GM12873 (cell line): ENCODE data around the gene RET.

Experiments
- TF ChIP-seq, protein P1 (sequence below): IDR thresholded peaks from 2 replicates; pipeline ENCODE4 v1.5.1; 2012; ENCODE audit warnings: low read depth, mild to moderate bottlenecking, moderate library complexity, low read length, control low read depth; ENCODE audit not compliant: insufficient read depth; ENCODE audit errors: missing control alignments

Gene RET

DNA sequence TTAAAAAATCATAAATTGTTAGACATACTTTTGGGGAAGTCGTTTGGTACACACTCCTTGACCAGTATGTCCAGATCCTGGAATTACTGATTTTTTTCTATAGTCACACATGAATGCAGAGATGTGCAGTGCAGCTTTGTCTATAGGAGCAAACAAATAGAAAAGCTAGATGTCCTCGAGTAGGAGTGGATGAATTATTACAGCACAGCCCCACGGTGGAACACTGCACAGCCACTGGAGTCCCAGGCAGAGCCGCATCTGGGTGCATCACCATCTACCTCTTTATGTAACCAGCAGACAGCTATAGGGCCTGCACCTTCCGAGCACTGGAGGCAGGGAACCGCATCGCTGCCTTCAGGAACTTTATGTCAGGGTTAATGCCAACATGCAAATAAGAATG, 17.0 kb upstream of the RET start:
- TF ChIP-seq, protein P1, sequence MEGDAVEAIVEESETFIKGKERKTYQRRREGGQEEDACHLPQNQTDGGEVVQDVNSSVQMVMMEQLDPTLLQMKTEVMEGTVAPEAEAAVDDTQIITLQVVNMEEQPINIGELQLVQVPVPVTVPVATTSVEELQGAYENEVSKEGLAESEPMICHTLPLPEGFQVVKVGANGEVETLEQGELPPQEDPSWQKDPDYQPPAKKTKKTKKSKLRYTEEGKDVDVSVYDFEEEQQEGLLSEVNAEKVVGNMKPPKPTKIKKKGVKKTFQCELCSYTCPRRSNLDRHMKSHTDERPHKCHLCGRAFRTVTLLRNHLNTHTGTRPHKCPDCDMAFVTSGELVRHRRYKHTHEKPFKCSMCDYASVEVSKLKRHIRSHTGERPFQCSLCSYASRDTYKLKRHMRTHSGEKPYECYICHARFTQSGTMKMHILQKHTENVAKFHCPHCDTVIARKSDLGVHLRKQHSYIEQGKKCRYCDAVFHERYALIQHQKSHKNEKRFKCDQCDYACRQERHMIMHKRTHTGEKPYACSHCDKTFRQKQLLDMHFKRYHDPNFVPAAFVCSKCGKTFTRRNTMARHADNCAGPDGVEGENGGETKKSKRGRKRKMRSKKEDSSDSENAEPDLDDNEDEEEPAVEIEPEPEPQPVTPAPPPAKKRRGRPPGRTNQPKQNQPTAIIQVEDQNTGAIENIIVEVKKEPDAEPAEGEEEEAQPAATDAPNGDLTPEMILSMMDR: no peak

DNA sequence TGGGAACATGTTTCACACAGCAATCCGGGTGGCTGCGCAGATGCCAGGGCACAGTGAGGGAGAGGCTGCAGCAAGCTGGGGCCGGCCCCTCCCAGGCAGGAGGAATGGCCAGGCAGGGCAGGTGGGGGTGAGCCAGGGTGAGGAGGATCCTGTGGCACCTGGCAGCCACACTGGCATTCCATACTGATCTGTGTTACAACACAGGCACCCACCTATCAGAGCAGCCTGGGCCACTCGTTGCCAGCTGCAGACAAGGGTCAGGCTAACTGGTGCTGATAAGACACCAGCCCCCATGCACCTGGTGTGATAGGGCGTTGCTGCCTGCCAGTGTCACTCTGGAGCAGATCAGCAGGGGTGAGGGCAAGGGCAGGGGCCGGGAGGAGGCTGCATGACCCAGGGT, 16.6 kb upstream of the RET start:
- TF ChIP-seq, protein P1: no peak

DNA sequence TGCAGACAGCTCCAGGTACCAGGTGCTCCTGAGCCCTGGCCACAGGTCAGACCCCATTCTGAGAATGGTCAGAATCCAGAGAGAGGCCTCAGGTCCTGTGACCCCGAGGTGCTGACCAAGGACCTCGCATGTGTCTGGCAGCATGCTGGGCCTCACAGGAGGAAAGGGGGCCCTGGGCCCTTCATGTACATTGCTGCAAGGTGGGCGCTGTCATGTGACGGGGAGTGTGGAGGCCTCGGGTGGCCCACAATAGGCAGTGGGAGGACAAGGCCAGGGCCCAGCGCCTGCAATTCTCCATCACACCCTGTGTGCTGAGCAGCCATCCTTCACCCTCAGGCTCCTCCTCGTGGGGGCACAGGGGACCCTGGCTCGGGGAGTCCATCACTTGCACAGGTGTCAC, 15.5 kb upstream of the RET start:
- TF ChIP-seq, protein P1: no peak

DNA sequence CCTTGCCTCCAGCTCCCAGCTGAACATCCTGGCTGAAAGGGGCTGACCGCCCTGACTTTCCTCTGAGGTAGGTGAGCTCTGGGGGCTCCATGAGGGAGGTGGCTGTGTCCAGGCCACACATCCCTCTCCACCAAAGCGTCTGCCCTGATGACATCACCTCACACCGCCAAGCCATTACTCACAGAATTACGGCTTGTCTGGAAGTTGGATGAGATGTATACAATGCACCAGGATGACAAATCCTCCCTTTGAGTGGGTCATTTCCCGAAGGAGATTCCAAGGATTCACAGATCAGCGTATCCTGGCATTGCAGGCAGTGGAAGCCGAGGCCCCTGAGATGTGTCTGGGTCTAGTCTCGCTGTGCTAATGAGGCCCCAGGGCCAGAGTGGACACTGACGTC, 15.1 kb upstream of the RET start:
- TF ChIP-seq, protein P1: no peak

DNA sequence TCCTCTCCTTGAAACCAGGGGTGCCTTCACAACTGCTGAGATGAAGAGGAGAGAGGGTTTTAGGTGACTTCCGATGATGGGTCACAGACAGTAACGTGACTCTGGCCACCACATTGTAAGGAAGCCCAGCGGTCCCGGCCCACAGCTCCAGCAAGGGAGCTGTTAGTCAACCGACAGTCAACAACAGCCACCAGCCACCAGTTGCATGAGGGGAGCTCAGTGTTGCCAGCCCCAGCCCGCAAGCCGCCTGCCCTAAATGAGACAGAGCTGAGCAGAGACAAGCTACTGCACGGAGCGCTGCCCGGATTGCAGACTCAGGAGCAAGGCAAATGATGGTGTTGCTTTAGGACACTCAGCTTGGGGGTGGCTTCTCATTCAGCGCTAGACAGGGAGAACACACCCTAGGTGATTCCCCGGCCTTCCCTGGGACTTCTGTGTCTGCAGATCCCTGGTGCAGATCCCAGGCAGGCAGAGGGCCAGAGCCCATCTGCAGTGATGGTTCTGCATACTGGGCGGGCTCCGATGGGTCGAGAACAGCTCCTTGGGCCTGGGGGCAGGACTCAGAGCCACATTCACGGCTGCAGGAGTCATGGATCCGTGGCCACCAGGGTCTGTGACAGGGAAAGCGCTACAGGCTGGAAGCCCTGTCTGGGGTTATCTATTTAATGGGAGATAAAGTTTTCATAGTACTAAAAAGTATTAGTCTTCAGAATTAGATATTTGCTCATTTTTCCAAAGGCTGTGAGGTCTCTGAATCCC, 14.3 kb upstream of the RET start:
- TF ChIP-seq, protein P1: no peak

DNA sequence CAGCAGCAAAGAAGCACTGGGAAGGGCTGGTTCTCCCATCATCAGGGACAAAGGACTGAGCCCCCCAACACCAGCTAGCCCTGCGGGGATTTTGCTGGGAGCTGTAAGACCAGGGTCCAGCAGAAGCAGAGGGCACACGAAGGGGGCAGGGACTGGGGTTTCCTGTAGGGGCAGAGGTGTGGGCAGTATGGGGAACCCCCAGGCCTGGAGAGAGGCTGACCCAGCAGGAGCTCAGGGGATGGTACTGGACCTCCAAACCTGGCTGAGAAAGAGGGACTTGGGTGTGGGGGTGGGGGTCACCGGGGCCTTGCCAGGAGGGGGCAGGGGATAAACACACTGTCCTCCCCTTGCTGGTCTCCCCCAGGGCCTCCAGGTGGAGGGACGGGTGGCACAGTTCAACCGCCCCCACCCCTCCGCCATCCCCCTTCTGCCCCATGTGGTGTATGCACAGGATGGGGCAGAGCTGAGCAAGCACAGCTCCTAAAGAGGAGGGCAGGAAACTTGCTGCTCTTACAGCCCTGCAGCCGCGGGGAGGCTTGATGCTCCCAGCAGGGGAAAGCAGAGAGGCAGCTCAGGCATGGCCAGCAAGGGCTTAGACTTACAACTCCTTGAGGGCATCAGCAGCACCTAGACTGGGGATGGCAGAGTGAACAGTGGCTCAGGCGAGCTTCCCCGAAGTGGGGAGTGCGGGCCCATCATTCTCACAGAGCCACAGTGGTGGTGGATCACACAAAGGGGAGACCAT, 12.4 kb upstream of the RET start:
- TF ChIP-seq, protein P1: no peak

DNA sequence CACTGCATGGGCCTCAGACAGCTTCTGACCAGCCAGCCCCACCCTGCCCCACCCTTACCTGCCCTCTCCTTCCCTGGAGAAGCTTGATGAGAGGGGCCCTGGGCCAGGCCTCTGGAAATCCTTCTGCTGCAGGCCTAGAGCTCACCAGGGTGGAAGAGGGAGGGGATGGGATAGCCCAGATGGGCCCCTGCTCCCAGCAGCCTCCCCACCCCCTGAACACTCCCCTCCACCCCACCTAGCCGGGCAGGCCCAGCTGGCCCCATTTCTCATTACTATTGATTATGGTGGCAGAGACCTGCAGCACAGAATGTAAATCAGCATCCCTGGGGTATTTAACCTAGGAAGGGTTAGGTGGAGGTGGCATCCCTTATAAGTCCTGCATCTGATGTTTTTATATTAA, 11.6 kb upstream of the RET start:
- TF ChIP-seq, protein P1: no peak
